Nephron progenitor cell (in vitro differentiated cells): ENCODE data around the gene LGI1.

Source experiments
- DNase-seq: peaks from one replicate; pipeline ENCODE4 v3.0.0; 2021
- H3K27ac Mint-ChIP-seq: 2 replicates; pipeline ENCODE4 v1.8.0; 2021; ENCODE audit warnings: mild to moderate bottlenecking, moderate library complexity, mixed read lengths
- H3K27me3 Mint-ChIP-seq: 2 replicates; pipeline ENCODE4 v1.8.0; 2021; ENCODE audit warnings: mild to moderate bottlenecking, low read depth, mixed read lengths; ENCODE audit not compliant: poor library complexity
- H3K36me3 Mint-ChIP-seq: 2 replicates; pipeline ENCODE4 v1.8.0; 2021; ENCODE audit warnings: low read depth, mixed read lengths
- H3K4me1 Mint-ChIP-seq: 2 replicates; pipeline ENCODE4 v1.8.0; 2021; ENCODE audit warnings: mixed read lengths
- H3K4me3 Mint-ChIP-seq: 2 replicates; pipeline ENCODE4 v1.8.0; 2021; ENCODE audit warnings: mild to moderate bottlenecking, moderate library complexity, mixed read lengths
- H3K9me3 Mint-ChIP-seq: 2 replicates; pipeline ENCODE4 v1.8.0; 2021; ENCODE audit warnings: mild to moderate bottlenecking, moderate library complexity, mixed read lengths
- TF ChIP-seq, protein P1 (sequence below): fragments of 200-600 bp; sonication (generic); IDR thresholded peaks from 2 replicates; pipeline ENCODE4 v1.5.0; 2021; ENCODE audit warnings: antibody characterized with exemption

The LGI1 gene

DNA sequence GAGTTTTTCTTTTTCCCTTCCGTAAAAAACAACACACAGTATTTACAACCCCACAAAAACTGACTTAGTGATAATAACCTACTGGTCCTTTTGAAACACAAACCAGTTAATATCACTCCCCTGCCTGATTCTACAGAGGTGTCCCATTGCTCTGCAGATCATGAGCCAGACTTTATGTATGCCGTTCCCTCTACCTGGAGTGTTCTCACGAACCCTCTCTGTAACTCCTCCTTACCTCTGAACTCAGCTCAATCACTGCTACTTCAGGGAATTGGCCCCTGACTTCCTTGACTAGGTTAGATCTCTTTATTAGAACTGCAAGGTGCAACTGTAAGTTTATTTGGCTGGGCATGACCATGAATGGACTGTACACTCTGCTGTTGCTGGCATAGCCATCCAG is 1.6 kb upstream of the LGI1 start:
- H3K4me3 Mint-ChIP-seq = peak overlapping the region; percentile 61
- TF ChIP-seq, protein P1, sequence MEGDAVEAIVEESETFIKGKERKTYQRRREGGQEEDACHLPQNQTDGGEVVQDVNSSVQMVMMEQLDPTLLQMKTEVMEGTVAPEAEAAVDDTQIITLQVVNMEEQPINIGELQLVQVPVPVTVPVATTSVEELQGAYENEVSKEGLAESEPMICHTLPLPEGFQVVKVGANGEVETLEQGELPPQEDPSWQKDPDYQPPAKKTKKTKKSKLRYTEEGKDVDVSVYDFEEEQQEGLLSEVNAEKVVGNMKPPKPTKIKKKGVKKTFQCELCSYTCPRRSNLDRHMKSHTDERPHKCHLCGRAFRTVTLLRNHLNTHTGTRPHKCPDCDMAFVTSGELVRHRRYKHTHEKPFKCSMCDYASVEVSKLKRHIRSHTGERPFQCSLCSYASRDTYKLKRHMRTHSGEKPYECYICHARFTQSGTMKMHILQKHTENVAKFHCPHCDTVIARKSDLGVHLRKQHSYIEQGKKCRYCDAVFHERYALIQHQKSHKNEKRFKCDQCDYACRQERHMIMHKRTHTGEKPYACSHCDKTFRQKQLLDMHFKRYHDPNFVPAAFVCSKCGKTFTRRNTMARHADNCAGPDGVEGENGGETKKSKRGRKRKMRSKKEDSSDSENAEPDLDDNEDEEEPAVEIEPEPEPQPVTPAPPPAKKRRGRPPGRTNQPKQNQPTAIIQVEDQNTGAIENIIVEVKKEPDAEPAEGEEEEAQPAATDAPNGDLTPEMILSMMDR = no peak
- H3K36me3 Mint-ChIP-seq = no peaks in the 10 kb centered on the region
- peak overlapping the region; percentile 72 for H3K27ac Mint-ChIP-seq
- no peak for DNase-seq
- H3K4me1 Mint-ChIP-seq = peaks cover 95% of the 10 kb centered on the region
- H3K9me3 Mint-ChIP-seq = no peaks in the 10 kb centered on the region
- H3K27me3 Mint-ChIP-seq = no peaks in the 10 kb centered on the region

DNA sequence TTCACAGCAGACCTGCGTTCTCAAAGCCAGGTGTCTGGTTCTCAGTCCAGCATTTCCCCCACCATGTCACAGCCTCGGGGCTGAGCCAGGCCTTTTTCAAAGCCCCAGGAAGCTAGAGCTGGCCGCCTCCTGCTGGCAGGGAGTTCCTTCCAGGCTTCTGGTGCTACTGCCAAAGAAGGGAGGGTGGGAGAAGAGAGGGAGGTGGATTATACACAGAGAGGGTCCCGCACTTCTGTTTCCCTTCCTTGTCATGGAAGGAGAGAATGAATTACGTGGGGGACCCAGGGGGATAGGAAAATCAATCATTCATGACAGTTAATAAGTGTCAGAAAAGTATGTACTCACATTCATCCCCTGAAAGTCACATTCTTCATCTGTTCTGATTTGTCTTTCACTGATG is 600 bp upstream of the LGI1 start:
- Mint-ChIP-seq H3K27me3 (no peaks in the 10 kb centered on the region), H3K27ac (peak overlapping the region; percentile 86), H3K9me3 (no peaks in the 10 kb centered on the region), H3K4me3 (peak overlapping the region; percentile 54), H3K36me3 (no peaks in the 10 kb centered on the region), H3K4me1 (peaks cover 88% of the 10 kb centered on the region)
- TF ChIP-seq, protein P1 = peak; percentile 9
- peak; percentile 32 for DNase-seq

DNA sequence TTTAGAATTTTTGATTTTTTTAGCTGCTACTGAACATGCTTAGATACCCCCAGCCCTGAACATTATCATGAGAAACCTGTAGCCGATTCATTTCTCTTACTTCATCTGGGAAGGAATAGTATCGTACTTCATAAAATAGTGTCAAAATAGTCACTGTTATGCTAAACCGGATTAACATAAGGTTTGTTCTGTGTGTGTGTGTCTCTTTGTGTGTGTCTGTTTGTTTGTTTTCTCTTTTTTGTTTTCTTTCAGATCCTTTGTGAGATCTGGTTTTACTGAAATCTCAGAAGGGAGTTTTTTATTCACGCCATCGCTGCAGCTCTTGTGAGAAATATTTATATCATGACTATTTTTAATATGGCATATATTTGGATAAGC is 761 bp downstream of the LGI1 start:
- Mint-ChIP-seq H3K9me3 (no peaks in the 10 kb centered on the region), H3K36me3 (no peaks in the 10 kb centered on the region), H3K4me3 (peak overlapping the region; percentile 60), H3K27ac (no peak overlapping the region), H3K4me1 (peaks cover 87% of the 10 kb centered on the region), H3K27me3 (peaks cover 2% of the 10 kb centered on the region)
- TF ChIP-seq, protein P1 = no peak
- DNase-seq = no peak

DNA sequence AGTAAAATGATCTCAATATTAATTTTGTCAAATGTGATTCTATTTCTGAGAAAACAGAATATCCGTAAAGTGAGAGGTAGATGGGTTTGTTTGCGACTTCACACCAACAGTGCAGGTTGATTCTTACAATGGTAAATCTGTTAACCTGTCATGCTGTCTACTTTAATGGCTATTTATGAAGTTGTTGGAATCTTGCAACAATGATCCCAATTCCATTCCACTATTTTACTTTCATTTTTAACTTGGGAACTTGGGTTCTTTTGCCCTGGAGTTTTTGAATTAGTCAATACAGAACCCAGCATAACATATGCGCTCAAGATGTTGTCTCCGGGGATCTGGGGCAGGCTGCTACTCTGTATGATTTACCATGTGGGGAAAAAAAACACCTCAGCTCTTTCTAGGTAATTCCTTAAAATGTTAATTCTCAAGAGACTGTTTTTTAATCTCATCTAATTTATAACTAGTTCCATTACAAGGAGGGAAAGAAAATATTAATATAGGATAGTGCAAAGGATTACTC is 1.2 kb downstream of the LGI1 start:
- Mint-ChIP-seq H3K4me3 (peak overlapping the region; percentile 70), H3K27me3 (peaks cover 2% of the 10 kb centered on the region), H3K4me1 (peaks cover 85% of the 10 kb centered on the region), H3K9me3 (no peaks in the 10 kb centered on the region), H3K36me3 (no peaks in the 10 kb centered on the region), H3K27ac (peak overlapping the region; percentile 62)
- TF ChIP-seq, protein P1 = no peak
- DNase-seq = no peak

DNA sequence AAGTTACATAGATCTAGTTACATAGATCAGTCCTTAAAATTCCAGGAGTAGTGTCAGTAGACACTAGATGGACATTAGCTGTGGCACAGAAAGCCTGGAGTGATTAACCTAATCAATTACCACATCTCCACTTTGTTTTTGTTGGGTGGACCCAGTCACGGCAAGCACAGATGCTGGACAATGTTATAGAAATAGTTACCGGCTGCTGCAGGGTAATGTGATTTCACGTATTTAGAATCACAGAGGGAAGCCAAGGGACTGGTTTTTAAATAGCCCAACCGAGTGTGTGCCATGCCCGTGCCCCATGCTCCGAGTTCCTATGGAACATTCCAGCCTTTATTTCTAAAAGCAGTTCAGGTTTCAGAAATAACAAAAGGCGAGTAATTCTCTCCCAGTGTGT is 2.8 kb downstream of the LGI1 start:
- Mint-ChIP-seq H3K27ac (no peak overlapping the region), H3K27me3 (peaks cover 2% of the 10 kb centered on the region), H3K4me1 (peaks cover 69% of the 10 kb centered on the region), H3K9me3 (peaks cover 5% of the 10 kb centered on the region), H3K4me3 (no peak overlapping the region), H3K36me3 (no peaks in the 10 kb centered on the region)
- no peak for DNase-seq
- TF ChIP-seq, protein P1 = no peak

DNA sequence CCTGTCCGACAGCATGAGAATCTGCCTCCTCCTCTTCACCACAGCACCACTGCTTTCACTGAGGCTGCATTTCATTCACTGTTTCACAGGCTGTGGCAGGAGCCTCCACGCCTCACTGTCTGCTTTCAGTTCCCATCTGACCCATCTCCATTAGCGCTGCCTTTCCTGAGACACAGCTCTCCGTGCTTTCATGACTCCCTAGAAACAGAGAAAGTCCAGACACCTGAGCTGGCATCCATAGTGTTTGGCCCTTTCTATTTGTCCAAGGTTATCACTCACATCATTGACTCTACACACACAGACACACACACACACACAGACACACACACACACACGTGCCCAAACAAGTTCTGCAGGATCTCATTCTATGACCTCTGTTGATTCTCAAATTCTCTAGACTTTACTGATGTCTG is 5.2 kb downstream of the LGI1 start:
- Mint-ChIP-seq H3K27me3 (peaks cover 2% of the 10 kb centered on the region), H3K36me3 (no peaks in the 10 kb centered on the region), H3K4me3 (no peak overlapping the region), H3K9me3 (peaks cover 5% of the 10 kb centered on the region), H3K4me1 (peaks cover 44% of the 10 kb centered on the region), H3K27ac (no peak overlapping the region)
- no peak for DNase-seq
- TF ChIP-seq, protein P1 = no peak
